ES-I3 (cell line): ENCODE data around the gene KLK1.

Experiments used
- H3K36me3 ChIP-seq: 2 replicates; pipeline ENCODE4 v1.6.1; 2013; ENCODE audit warnings: mild to moderate bottlenecking, low read length, control low read depth, moderate library complexity; ENCODE audit not compliant: insufficient read depth
- H3K4me1 ChIP-seq: 2 replicates; pipeline ENCODE4 v1.6.1; 2013; ENCODE audit warnings: mild to moderate bottlenecking, control low read depth, low read length; ENCODE audit not compliant: insufficient read depth
- H3K9ac ChIP-seq: 2 replicates; pipeline ENCODE4 v1.6.1; 2013; ENCODE audit warnings: low read depth, mild to moderate bottlenecking, low read length, moderate library complexity
- H3K9me3 ChIP-seq: 2 replicates; pipeline ENCODE4 v1.6.1; 2013; ENCODE audit warnings: mild to moderate bottlenecking, low read length, moderate library complexity; ENCODE audit not compliant: control insufficient read depth, insufficient read depth

KLK1 gene

DNA sequence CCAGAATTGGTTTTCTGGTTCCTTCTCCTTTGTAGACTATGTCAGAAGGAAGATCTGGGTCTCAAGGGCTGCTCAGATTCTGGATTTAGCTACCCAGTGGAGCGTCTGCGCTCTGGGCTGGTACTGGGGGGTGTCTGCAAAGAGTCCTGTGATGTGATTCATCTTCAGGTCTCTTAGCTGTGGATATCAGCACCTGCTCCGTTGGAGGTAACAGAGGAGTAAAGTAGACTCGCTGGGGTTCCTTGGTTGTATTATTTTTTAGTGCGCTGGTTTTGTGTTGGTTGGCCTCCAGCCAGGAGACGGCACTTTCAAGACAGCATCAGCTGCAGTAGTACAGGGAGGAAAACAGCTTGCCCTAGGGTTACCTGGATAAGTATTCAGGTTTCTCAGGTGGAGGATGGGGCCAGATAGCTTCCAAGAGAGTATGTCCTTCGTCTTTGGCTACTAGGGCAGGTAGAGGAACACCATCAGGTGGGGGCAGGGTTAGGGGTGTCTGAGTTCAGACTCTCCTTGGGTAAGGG, 20.2 kb upstream of the KLK1 start:
- peaks cover 6% of the 10 kb centered on the region; the same call in 1 of the 2 replicates for H3K4me1 ChIP-seq
- no peaks in the 10 kb centered on the region for H3K36me3 ChIP-seq
- H3K9ac ChIP-seq = no peak overlapping the region
- H3K9me3 ChIP-seq = no peaks in the 10 kb centered on the region; the same call in 1 of the 2 replicates

DNA sequence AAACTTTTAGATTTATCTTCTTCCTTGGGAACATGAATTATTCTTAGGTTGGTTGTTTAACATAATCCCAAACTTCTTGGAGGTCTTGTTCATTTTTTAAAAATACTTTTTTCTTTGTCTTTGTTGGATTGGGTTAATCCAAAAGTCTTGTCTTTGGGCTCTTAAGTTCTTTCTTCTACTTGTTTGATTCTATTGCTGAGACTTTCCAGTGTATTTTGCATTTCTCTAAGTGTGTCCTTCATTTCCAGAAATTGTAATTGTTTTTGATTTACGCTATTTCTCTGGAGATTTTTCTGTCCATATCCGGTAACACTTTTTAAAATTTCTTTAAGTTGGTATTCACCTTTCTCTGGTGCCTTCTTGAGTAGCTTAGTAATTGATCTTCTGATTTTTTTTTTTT, 19.6 kb upstream of the KLK1 start:
- no peak overlapping the region for H3K9ac ChIP-seq
- peaks cover 6% of the 10 kb centered on the region; the same call in 1 of the 2 replicates for H3K4me1 ChIP-seq
- no peaks in the 10 kb centered on the region for H3K36me3 ChIP-seq
- no peaks in the 10 kb centered on the region; the same call in 1 of the 2 replicates for H3K9me3 ChIP-seq

DNA sequence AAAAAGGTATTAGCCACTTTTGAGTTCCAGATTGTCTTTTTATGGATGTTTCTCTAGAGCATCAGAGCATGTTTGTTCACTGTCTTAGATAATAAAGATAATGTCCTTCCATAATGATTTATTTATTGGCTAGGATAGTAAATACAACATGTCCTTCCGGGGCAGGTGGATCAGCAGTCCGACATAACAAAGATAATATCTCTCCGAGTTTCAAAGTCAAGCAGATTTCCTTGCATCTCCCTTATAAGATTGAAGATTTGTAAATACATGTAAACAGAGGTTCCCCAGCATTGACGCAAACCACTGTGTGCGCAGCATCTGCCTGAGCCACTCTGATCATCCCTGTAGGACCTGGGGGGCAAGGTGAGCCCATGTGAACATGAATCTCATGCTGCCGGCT, 18.5 kb upstream of the KLK1 start:
- no peaks in the 10 kb centered on the region for H3K36me3 ChIP-seq
- peaks cover 6% of the 10 kb centered on the region; the same call in 1 of the 2 replicates for H3K4me1 ChIP-seq
- no peaks in the 10 kb centered on the region; the same call in 1 of the 2 replicates for H3K9me3 ChIP-seq
- H3K9ac ChIP-seq = no peak overlapping the region

DNA sequence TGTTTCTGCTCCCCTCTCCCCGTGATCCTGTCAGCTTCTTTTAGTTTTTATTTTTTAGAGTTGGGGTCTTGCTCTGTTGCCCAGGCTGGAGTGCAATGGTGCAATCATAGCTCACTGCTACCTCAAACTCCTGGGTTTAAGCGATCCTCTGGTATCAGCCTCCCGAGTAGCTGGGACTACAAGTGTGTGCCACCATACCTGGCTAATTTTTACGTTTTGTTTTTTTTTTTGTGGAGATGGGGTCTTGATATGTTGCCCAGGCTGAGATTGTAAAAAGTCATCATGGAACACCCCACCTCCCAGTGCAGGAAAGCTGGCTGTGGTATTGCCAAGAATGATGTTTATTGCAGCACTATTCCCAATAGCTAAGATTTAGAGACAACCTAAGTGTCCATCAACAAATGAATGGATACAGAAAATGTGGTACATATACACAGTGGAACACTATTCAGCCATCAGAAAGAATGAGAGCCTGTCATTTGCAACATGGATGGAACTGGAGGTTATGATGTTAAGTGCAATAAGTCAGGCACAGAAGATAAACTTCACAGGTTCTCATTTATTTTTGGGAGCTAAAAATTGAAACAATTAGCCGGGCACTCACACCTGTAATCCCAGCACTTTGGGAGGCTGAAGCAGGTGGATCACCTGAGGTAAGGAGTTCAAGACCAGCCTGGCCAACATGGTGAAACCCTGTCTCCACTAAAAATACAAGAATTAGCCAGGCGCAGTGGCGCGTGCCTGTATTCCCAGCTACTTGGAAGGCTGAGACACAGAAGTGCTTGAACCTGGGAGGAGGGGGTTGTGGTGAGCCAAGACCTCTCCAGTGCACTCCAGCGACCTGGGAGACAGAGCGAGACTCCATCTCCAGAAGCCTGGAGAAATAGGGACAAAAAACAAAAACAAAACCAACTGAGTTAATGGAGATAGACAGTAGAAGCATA, 16.4 kb upstream of the KLK1 start:
- no peaks in the 10 kb centered on the region; the same call in 1 of the 2 replicates for H3K9me3 ChIP-seq
- H3K36me3 ChIP-seq = no peaks in the 10 kb centered on the region
- peaks cover 6% of the 10 kb centered on the region; the same call in 1 of the 2 replicates for H3K4me1 ChIP-seq
- no peak overlapping the region for H3K9ac ChIP-seq

DNA sequence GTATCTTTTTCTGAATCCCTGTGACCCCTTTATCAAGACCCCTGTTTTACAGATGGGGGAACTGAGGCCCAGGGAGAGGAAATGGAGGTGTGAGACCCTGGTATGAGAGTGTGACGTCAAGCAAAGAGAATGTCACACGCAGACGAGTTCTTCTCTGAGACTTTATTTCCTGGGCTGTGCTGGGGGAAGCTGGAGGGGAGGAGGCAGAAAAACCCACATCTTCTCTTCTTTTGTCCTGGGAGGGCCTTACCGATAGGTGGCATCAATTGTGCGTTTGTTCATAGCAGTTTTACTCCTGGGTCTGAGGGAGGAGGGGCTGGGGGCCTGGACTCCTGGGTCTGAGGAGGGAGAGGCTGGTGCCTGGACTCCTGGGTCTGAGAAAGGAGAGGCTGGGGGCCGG, 14.7 kb upstream of the KLK1 start:
- Histone ChIP-seq H3K9ac (no peak overlapping the region), H3K9me3 (no peaks in the 10 kb centered on the region; the same call in 1 of the 2 replicates), H3K36me3 (no peaks in the 10 kb centered on the region)

DNA sequence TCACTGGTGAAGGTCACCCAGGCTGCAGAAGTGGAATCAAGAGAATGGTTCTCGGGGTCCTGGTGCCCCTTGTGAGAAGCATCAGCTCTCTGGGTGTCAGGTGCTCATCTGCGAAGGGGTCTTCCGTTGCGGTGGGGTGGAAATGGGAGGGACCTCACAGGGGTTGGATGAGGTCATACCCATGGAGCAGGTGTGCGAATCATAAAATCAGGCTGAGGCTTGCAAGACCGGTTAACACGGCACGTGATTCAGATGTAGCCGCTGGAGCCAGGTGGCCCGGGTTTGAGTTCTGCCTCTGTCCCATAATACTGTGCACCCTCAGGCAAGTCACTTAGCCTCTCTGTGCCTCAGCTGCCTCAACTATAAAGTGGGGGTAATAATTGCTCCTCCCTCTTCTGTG, 13.7 kb upstream of the KLK1 start:
- Histone ChIP-seq H3K9ac (no peak overlapping the region), H3K36me3 (no peaks in the 10 kb centered on the region), H3K9me3 (no peaks in the 10 kb centered on the region; the same call in 1 of the 2 replicates), H3K4me1 (no peaks in the 10 kb centered on the region)

More for the DNA sequence above, 14.7 kb upstream of the KLK1 start:
- no peaks in the 10 kb centered on the region for H3K4me1 ChIP-seq

DNA sequence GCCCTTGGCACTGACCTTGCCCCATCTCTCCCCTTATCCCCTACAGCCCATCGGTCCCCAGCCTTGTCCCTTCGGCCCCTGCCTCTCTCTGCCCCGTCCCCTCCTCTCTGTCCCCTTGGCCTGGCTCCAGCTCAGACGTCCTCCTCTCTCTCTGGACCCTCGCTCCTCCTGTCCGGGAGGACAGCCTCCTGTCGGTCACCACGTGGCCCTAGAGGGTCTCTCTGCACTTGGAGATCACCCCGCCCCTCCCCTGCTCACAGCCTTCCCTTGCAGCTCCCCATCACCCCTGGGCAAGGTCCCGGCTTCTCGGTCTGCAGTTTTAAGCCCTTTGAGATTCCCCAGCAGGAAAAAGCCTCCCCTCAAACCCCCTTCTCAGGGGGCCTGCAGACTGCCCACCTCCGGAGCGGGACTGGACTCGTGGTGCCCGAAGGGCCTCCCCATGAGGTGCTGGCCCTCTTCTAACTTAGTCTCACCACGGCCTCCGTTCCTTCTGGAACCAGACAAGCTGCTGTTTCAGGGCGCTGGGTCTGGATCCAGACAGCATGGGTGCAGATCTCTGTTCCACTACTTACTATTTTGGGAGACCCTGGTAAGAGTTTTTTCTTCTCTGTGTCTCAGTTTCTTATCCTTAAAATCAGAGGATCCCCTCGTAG, 13.1 kb upstream of the KLK1 start:
- Histone ChIP-seq H3K9me3 (no peaks in the 10 kb centered on the region), H3K4me1 (no peaks in the 10 kb centered on the region), H3K9ac (peak overlapping the region; percentile 72; the same call in 1 of the 2 replicates), H3K36me3 (no peaks in the 10 kb centered on the region)

DNA sequence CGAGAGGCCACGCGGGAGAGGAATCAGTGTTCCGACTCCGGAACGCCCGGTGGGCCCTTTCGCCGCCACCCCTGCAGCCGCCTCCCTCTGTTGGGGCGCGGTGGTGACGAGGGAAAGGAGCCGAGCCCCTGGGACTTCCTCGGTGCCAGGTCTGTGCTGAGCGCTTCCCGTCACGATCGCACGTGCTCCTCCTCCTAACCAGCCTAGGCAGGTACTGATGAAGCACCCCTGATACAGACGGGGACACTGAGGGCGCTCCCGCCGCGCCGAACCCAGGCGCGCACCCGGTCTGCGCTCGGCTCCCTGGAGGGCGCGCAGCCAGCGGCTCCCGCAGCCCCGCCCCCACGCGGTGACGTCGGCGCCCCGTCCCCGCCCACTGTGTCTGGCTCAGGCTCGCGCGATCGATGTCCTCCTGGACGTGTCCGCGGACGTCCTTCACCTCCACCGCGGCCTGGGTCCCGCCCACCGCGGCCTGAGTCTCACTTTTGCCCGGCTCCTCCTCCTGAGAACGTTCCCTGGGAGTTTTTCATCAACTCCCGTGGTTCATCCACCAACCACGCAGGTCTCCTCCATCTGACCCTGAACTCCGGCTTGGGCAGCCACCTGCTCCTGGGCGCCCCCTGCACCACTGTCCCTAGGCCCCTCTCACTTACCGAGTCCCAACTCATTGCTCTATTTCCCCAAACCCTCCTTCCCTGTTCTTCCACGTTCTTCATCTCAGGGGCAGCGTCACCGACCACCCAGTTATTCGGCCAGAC, 12.4 kb upstream of the KLK1 start:
- Histone ChIP-seq H3K9ac (peak overlapping the region; percentile 72; the same call in 1 of the 2 replicates), H3K9me3 (no peaks in the 10 kb centered on the region), H3K4me1 (no peaks in the 10 kb centered on the region), H3K36me3 (no peaks in the 10 kb centered on the region)

DNA sequence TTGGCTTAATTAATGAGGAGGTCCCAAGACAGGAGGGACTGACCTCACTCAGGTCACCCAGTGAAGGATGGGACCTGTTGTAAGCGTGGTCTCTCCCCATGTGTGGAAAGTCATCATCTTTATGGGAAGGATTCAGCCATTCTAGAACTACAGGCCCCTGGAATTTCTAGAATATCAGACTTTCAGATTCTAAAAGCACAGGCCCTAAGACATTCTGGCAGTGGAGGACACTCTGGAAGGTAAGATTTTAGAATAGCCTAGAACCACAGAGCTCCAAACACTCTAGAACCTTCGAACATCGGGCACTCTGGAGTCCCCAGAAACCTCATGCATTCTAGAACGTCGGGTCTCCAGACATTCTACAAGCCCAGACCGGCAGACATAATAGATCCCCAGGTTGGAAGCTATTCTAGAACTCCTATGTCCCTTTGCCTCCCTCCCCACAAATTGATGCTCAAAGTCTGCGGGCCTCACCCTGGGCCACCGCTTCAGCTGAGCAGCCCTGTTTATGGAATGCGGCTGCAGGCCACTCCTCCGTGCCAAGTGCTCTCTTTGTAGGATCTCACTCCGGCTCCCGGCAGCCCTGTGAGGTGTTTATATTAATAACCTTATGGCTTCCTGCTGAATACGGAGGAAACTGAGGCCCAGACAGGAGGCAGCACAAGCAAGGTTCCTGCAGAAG, 11.7 kb upstream of the KLK1 start:
- Histone ChIP-seq H3K9ac (peak overlapping the region; percentile 72; the same call in 1 of the 2 replicates), H3K9me3 (no peaks in the 10 kb centered on the region), H3K4me1 (no peaks in the 10 kb centered on the region), H3K36me3 (no peaks in the 10 kb centered on the region)

DNA sequence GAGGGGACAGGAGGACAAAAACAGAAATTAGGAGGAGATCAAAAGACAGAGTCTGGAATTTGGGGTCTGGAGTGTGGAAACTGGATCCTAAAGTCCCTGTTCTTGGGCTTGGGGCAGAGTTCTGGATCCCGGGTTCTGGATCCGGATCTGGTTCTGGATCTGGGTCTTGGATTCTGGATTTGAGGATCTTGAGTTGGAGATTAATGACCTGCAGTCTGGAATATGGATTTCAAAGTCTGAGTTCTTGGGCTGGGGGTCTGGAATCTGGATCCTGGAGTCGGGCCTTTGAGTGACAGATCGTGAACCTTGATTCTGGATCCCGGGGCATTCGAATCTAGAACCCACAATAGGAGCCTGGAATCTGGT, 10.2 kb upstream of the KLK1 start:
- H3K9me3 ChIP-seq = no peaks in the 10 kb centered on the region
- H3K4me1 ChIP-seq = no peaks in the 10 kb centered on the region
- H3K36me3 ChIP-seq = no peaks in the 10 kb centered on the region
- no peak overlapping the region for H3K9ac ChIP-seq

DNA sequence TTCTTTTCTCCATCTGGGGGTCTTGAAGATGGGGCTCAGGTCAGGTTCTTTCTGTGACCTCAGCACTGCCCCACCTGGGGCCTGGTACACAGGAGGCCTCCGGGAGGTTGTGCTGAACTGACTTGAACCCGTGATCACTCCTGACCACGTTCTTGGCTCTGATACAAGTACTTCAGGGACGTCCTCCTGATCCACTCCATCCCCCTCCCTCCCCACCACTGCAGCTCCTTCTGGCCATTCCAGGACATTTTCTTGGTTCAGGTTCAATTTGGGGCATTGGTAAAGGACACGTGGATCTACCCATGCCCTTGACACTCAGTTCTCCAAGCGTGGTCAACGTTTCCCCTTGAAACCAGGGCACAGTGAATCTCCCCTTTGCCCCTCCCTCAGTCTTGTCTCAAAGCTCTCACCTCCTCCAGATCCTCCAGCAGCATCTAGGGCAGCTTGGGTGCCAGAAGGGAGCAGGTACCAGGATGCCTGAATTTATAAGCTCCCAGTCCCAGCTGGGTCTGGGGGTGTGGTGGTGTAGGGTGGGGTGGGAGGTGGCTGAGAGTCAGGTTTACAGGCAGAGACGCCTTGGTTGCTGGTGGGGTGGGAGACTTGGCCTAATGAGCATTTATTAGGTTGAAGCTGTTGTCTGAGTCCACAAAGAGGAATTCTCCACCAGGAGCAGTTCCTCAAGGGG, 9.7 kb upstream of the KLK1 start, which contains the start of gene KLK15:
Gene KLK15, minus strand, starts transcription at position 458 of the 685 bp plus-strand sequence. CDS start 2,082 bp downstream, outside the sequence.
- Histone ChIP-seq H3K4me1 (no peaks in the 10 kb centered on the region), H3K36me3 (no peaks in the 10 kb centered on the region), H3K9ac (no peak within 1 kb of the TSS), H3K9me3 (no peaks in the 10 kb centered on the region)

DNA sequence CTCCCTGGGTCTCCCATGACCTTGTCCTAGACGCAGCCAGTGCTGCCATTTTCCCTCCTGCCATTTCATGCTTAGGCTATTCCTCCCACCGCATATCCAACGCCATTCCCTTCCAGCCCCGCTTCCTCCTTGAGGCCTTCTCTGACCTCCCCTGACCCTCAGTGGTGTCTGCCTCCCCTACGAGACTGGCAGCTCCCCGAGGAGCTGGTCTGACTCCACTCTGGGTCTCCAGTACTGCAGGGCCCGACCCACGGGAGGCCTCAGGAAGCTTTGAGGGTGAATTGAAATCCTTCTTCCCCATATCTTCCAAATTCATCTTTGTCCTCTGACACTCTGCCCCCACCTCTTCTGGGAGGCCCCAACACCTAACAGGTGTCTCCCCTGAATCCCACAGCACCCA, 9.1 kb upstream of the KLK1 start:
- H3K9me3 ChIP-seq = no peaks in the 10 kb centered on the region
- H3K4me1 ChIP-seq = no peaks in the 10 kb centered on the region
- no peaks in the 10 kb centered on the region for H3K36me3 ChIP-seq
- H3K9ac ChIP-seq = no peak overlapping the region

DNA sequence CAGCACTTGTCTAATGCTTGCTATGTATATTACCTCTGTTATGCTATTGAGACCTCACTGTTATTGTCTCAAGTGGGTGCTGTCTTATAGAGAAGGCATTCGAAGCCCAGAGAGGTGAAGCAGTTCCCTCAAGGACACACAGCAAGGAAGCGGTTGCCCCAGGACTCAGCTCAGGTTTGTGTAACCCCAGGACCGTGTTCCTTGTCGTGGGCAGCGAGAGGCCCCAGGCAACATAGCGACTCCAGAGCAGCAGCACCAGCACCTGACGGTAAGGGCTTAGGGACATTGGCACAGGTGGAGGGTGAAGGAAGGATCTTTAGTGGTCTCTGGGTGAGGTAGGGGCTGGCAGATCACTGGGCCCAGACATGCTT, 7.4 kb upstream of the KLK1 start:
- Histone ChIP-seq H3K9ac (no peak overlapping the region), H3K9me3 (no peaks in the 10 kb centered on the region), H3K4me1 (no peaks in the 10 kb centered on the region), H3K36me3 (no peaks in the 10 kb centered on the region)
